Stomach (tissue), 4 donors: Measurements from ENCODE around the gene CNEP1R1.

ENCODE experiments used
- CTCF ChIP-seq, 7 experiments: fragments of 450-650 bp in 4 of 7; fragments of 200-600 bp in 3 of 7; sonication (generic) in 3 of 7; IDR thresholded peaks; one replicate each; pipeline ENCODE4 v1.5.1; 2016 to 2019; ENCODE audit warnings: antibody characterized with exemption in 7 of 7, control low read depth in 2 of 7, mild to moderate bottlenecking in 1 of 7
- POLR2A ChIP-seq, 4 donors: fragments of 450-650 bp; IDR thresholded peaks; one replicate each; pipeline ENCODE4 v1.6.1; 2016; ENCODE audit warnings: antibody characterized with exemption in 4 of 4, control low read depth in 2 of 4, mild to moderate bottlenecking in 1 of 4, moderate library complexity in 1 of 4
- POLR2AphosphoS5 ChIP-seq, 3 donors: sonication (generic); formaldehyde crosslinking; IDR thresholded peaks; one replicate each; pipeline ENCODE4 v1.6.1; 2016; ENCODE audit warnings: antibody characterized with exemption in 3 of 3

- TF ChIP-seq CTCF (IDR thresholded peaks at IDR 0.05) = no peak
- no peak for TF ChIP-seq POLR2A (IDR thresholded peaks at IDR 0.05)
- no peak for TF ChIP-seq POLR2AphosphoS5 (IDR thresholded peaks at IDR 0.05)
These were observed 3.5 kb upstream of the CNEP1R1 start for GRCh38 chr16:50021544-50021943.
